Measurements from ENCODE around the gene SLC5A10. TPM values are rescaled to one million over a fixed set of nuclear protein-coding genes. Genes with fewer than 3 reads are reported as not detected.
"Not testable (repeated sequence)": the region's sequence is repeated elsewhere in the genome, so short reads cannot be mapped to it uniquely, and the experiment has no call there.

SLC5A10 gene
- total RNA-seq, 6 experiments from 2014 or later, result not detected

GRCh38 chr17:19019041-19019941 lies 67.3 kb downstream of the SLC5A10 start:
- no peaks in the 10 kb centered on the region for H3K36me3 Mint-ChIP-seq (ENCODE audit: low read depth)
- peaks cover 8% of the 10 kb centered on the region for H3K4me1 Mint-ChIP-seq (ENCODE audit: low read depth)
- peaks cover 3% of the 10 kb centered on the region; the same call in 1 of the 2 replicates for H3K27me3 Mint-ChIP-seq (ENCODE audit: insufficient read depth)
- H3K27ac Mint-ChIP-seq, result no peak overlapping the region
- H3K4me3 Mint-ChIP-seq, result no peak overlapping the region
- TF ChIP-seq CTCF (IDR thresholded peaks at IDR 0.05), result no peak
- no peak for DNase-seq
- no peaks in the 10 kb centered on the region for H3K9me3 Mint-ChIP-seq

GRCh38 chr17:19020016-19020415 lies 68.1 kb downstream of the SLC5A10 start:
- Mint-ChIP-seq H3K27ac (no peak overlapping the region), H3K4me1 (ENCODE audit: low read depth) (peaks cover 15% of the 10 kb centered on the region), H3K27me3 (ENCODE audit: insufficient read depth) (peaks cover 3% of the 10 kb centered on the region; the same call in 1 of the 2 replicates), H3K4me3 (no peak overlapping the region), H3K9me3 (no peaks in the 10 kb centered on the region), H3K36me3 (ENCODE audit: low read depth) (no peaks in the 10 kb centered on the region)
- TF ChIP-seq CTCF (IDR thresholded peaks at IDR 0.05), result no peak
- no peak for DNase-seq

- H3K27me3 Mint-ChIP-seq (ENCODE audit: insufficient read depth); H3K4me3 Mint-ChIP-seq; H3K9me3 Mint-ChIP-seq; H3K27ac Mint-ChIP-seq; H3K4me1 Mint-ChIP-seq (ENCODE audit: low read depth); DNase-seq; H3K36me3 Mint-ChIP-seq (ENCODE audit: low read depth): not testable (repeated sequence)
These were observed 69.2 kb downstream of the SLC5A10 start for GRCh38 chr17:19021011-19021621.

- Mint-ChIP-seq H3K27ac (no peak overlapping the region), H3K4me1 (ENCODE audit: low read depth) (peaks cover 9% of the 10 kb centered on the region), H3K4me3 (no peak overlapping the region), H3K9me3 (no peaks in the 10 kb centered on the region), H3K36me3 (ENCODE audit: low read depth) (no peaks in the 10 kb centered on the region), H3K27me3 (ENCODE audit: insufficient read depth) (no peaks in the 10 kb centered on the region; the same call in 1 of the 2 replicates)
- no peak for TF ChIP-seq CTCF (IDR thresholded peaks at IDR 0.05)
- no peak for DNase-seq
These were observed 69.7 kb downstream of the SLC5A10 start for GRCh38 chr17:19021622-19022083.

GRCh38 chr17:19022128-19022527 lies 70.2 kb downstream of the SLC5A10 start:
- TF ChIP-seq CTCF (IDR thresholded peaks at IDR 0.05), result no peak
- no peaks in the 10 kb centered on the region; the same call in 1 of the 2 replicates for H3K27me3 Mint-ChIP-seq (ENCODE audit: insufficient read depth)
- H3K4me1 Mint-ChIP-seq (ENCODE audit: low read depth), result peaks cover 9% of the 10 kb centered on the region
- no peak for DNase-seq
- no peaks in the 10 kb centered on the region for H3K9me3 Mint-ChIP-seq
- no peak overlapping the region for H3K27ac Mint-ChIP-seq
- no peaks in the 10 kb centered on the region for H3K36me3 Mint-ChIP-seq (ENCODE audit: low read depth)
- no peak overlapping the region for H3K4me3 Mint-ChIP-seq

- no peaks in the 10 kb centered on the region for H3K9me3 Mint-ChIP-seq
- no peak overlapping the region for H3K27ac Mint-ChIP-seq
- H3K36me3 Mint-ChIP-seq (ENCODE audit: low read depth), result no peaks in the 10 kb centered on the region
- H3K27me3 Mint-ChIP-seq (ENCODE audit: insufficient read depth), result no peaks in the 10 kb centered on the region; the same call in 1 of the 2 replicates
- no peak for DNase-seq
- H3K4me3 Mint-ChIP-seq, result no peak overlapping the region
- H3K4me1 Mint-ChIP-seq (ENCODE audit: low read depth), result peaks cover 9% of the 10 kb centered on the region
- no peak for TF ChIP-seq CTCF (IDR thresholded peaks at IDR 0.05)
These were observed 70.8 kb downstream of the SLC5A10 start for GRCh38 chr17:19022747-19023146.

Measured in HFFc6 (cell line).